ENCODE measurements around the gene ACOT13. TPM values are rescaled to one million over a fixed set of nuclear protein-coding genes. Genes with fewer than 3 reads are reported as not detected.

ACOT13 gene
- total RNA-seq, 1 experiment from 2014 or later, result 33.5 TPM

DNA sequence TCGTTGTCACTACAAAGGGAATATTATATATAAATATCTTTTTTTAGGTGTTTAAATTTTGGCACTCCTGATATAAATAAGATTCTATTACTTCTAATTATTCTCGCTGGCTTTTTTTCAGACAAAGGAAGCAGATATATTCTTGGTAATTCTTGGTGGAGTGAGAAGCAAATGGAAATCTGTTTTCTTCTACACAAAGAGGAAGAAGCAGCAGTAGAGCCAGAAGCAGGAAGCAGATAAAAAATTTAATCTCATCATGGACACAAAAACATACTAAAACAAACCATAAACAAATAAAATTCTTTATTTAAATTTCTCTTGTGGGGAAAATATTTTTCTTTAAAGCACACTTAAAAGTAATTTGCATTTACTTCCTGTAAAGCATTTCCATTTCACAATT lies 17.2 kb upstream of the ACOT13 start:
- H3K79me2 ChIP-seq (ENCODE audit: insufficient read depth, low read length), result no peaks in the 10 kb centered on the region
- TF ChIP-seq SRF (IDR thresholded peaks at IDR 0.05; ENCODE audit: low read depth) (no peak), ELF1 (IDR thresholded peaks at IDR 0.05; ENCODE audit: borderline replicate concordance, low read depth) (no peak), ZFX (IDR thresholded peaks at IDR 0.05) (no peak), SIN3A (IDR thresholded peaks at IDR 0.05; ENCODE audit: low read depth) (no peak), EGR1 (IDR thresholded peaks at IDR 0.05; ENCODE audit: low read depth) (no peak), FOSL1 (IDR thresholded peaks at IDR 0.05; ENCODE audit: low read depth) (no peak), POLR2AphosphoS5 (IDR thresholded peaks at IDR 0.05; ENCODE audit: low read depth, low read length) (no peak), CBX3 (IDR thresholded peaks at IDR 0.05; ENCODE audit: low read depth) (no peak)
- TF ChIP-seq, protein P1, sequence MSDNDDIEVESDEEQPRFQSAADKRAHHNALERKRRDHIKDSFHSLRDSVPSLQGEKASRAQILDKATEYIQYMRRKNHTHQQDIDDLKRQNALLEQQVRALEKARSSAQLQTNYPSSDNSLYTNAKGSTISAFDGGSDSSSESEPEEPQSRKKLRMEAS (IDR thresholded peaks at IDR 0.05), result no peak
- no peaks in the 10 kb centered on the region for H4K20me1 ChIP-seq (ENCODE audit: insufficient read depth)
- intact Hi-C loops (cut with micrococcal nuclease), result no loop called here
- peaks cover 6 to 23% of the 10 kb centered on the region in 2 experiments; a peak in 2 of 4 replicates for H3K36me3 ChIP-seq (ENCODE audit: control insufficient read depth in 1 of 2, insufficient read depth in 2 of 2, low read length in 2 of 2)
- H3K4me3 ChIP-seq (replicated peaks in 1 of 2; ENCODE audit: low read depth in 1 of 2, low read length in 2 of 2), result no peak overlapping the region
- H3K9ac ChIP-seq (ENCODE audit: low read length), result no peak overlapping the region
- H2AFZ ChIP-seq (ENCODE audit: low read depth, low read length, poor library complexity, severe bottlenecking), result no peak overlapping the region
- H3K27ac ChIP-seq (ENCODE audit: low read depth, low read length), result no peak overlapping the region
- POLR2A ChIA-PET, result no interaction called here
- peaks cover 11 to 21% of the 10 kb centered on the region in 2 experiments for H3K4me1 ChIP-seq (ENCODE audit: control insufficient read depth in 1 of 2, insufficient read depth in 2 of 2, low read length in 2 of 2)
- DNase-seq (ENCODE audit: low read depth, low spot score) (no peak), ATAC-seq (no peak)
- no peak overlapping the region for H3K4me2 ChIP-seq (ENCODE audit: low read length)
- no peaks in the 10 kb centered on the region for H3K9me3 ChIP-seq (ENCODE audit: control insufficient read depth in 1 of 2, insufficient read depth in 1 of 2, low read depth in 1 of 2, low read length in 2 of 2)
- H3K27me3 ChIP-seq (ENCODE audit: insufficient read depth, low read length), result no peaks in the 10 kb centered on the region
- RAD21 ChIA-PET (ENCODE audit: low non-redundant PET in 1 of 2, low total read pairs in 2 of 2, uncharacterized antibody in 2 of 2, unreplicated experiment in 2 of 2), result no interaction called here
- CTCF ChIA-PET, result no interaction called here
- no TSS peak for BruUV-seq (replicated peaks)
- no peaks in the 10 kb centered on the region for H3K9me2 ChIP-seq (ENCODE audit: insufficient read depth)

GRCh38 chr6:24650365-24650764 lies 16.5 kb upstream of the ACOT13 start:
- H3K36me3 ChIP-seq (ENCODE audit: control insufficient read depth in 1 of 2, insufficient read depth in 2 of 2, low read length in 2 of 2), result peaks cover 6 to 23% of the 10 kb centered on the region in 2 experiments; a peak in 2 of 4 replicates
- TSS peak; percentile 44 for BruUV-seq (replicated peaks)
- no peak overlapping the region for H3K27ac ChIP-seq (ENCODE audit: low read depth, low read length)
- no peaks in the 10 kb centered on the region for H3K9me2 ChIP-seq (ENCODE audit: insufficient read depth)
- peaks cover 5 to 14% of the 10 kb centered on the region in 2 experiments for H3K4me1 ChIP-seq (ENCODE audit: control insufficient read depth in 1 of 2, insufficient read depth in 2 of 2, low read length in 2 of 2)
- no peaks in the 10 kb centered on the region for H3K9me3 ChIP-seq (ENCODE audit: control insufficient read depth in 1 of 2, insufficient read depth in 1 of 2, low read depth in 1 of 2, low read length in 2 of 2)
- no peak overlapping the region for H3K9ac ChIP-seq (ENCODE audit: low read length)
- no peaks in the 10 kb centered on the region for H4K20me1 ChIP-seq (ENCODE audit: insufficient read depth)
- no peak for ATAC-seq
- ChIA-PET CTCF (no interaction called here), POLR2A (no interaction called here), RAD21 (ENCODE audit: low non-redundant PET in 1 of 2, low total read pairs in 2 of 2, uncharacterized antibody in 2 of 2, unreplicated experiment in 2 of 2) (no interaction called here)
- intact Hi-C loops (cut with micrococcal nuclease), result no loop called here
- no peak overlapping the region for H2AFZ ChIP-seq (ENCODE audit: low read depth, low read length, poor library complexity, severe bottlenecking)
- no peak for DNase-seq (ENCODE audit: low read depth, low spot score)
- no peak for TF ChIP-seq YY1 (IDR thresholded peaks at IDR 0.05; ENCODE audit: extremely low read depth, insufficient replicate concordance, low read depth, low read length)
- no peak overlapping the region for H3K4me2 ChIP-seq (ENCODE audit: low read length)
- no peaks in the 10 kb centered on the region; the same call in 1 of the 2 replicates for H3K79me2 ChIP-seq (ENCODE audit: insufficient read depth, low read length)
- H3K27me3 ChIP-seq (ENCODE audit: insufficient read depth, low read length), result no peaks in the 10 kb centered on the region
- H3K4me3 ChIP-seq (replicated peaks in 1 of 2; ENCODE audit: low read depth in 1 of 2, low read length in 2 of 2), result no peak overlapping the region
